Occipital lobe (tissue), 2 donors: ENCODE results near the gene DTYMK. TPM values are rescaled to one million over a fixed set of nuclear protein-coding genes. Genes with fewer than 3 reads are reported as not detected.
"Not testable (repeated sequence)": the region's sequence is repeated elsewhere in the genome, so short reads cannot be mapped to it uniquely, and the experiment has no call there.

Experiments
- DNase-seq: peaks from one replicate; lab custom pipeline; 2025; lab: John Stamatoyannopoulos, UW
- total RNA-seq: library from RNA; depleted of rRNA; stranded (reverse); fragments of >200 nt; gene quantifications from one replicate; pipeline ENCODE4 v1.2.3, GENCODE V29; 2014

The DTYMK gene, protein sequence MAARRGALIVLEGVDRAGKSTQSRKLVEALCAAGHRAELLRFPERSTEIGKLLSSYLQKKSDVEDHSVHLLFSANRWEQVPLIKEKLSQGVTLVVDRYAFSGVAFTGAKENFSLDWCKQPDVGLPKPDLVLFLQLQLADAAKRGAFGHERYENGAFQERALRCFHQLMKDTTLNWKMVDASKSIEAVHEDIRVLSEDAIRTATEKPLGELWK
- total RNA-seq: 10.0 TPM

DNA sequence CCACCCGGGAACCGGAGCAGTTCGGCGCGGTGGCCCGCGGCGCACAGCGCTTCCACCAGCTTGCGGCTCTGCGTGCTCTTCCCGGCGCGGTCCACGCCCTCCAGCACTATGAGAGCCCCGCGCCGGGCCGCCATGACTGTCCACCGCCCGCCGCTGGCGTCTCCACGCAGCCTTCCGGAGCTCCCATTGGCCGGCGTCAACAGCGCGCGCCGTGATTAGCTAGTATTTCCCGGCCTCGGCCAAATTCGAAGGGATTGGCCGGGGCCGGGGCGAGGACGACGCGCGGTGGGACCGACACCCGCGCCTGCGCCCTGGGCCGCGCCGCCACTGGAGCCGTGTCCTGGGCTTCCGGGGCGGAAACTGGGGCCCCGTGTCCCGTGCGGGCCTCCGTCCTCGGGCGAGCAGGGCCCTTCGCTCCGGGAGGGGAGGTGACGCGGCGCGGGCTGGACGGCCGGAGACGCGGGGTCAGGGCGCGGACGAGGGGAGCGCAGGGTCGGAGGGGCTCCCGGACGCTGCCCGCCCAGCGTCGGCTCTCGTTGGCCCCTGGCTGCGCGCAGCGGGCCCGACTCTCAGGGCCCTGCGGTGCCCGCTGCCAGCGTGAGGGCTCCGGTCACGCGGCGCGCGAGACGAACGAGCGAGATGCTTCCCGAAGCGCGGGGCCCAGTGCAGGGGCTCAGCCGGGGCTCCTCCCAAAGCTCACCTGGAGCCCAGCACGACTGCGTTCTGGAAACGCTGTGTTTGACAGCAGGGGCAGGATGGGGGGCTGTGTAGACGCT lies at the start of gene DTYMK:
DTYMK (minus strand) TSS at position 166 of the 776 bp plus-strand sequence; CDS start at position 134, 32 bp downstream.
- peak; percentile 92 for DNase-seq

DNA sequence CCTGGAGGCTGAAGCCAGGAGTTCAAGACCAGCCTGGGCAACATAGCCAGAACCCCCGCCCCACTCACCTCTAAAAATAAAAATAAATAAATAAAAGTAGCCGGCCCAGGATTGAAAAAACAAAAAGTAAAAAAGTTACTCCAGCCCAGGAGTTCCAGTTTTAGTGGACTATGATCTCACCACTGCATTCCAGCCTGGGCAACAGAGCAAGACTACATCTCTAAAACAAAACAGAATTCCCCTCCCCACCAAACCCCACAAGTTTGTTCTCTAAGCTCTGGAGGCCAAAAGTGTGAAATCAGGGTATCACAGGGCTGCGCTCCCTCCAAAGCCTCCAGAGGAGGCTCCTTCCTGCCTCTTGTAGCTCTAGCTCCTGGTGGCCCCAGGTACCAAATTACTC lies 49.5 kb upstream of the DTYMK start:
- DNase-seq: no peak

DNA sequence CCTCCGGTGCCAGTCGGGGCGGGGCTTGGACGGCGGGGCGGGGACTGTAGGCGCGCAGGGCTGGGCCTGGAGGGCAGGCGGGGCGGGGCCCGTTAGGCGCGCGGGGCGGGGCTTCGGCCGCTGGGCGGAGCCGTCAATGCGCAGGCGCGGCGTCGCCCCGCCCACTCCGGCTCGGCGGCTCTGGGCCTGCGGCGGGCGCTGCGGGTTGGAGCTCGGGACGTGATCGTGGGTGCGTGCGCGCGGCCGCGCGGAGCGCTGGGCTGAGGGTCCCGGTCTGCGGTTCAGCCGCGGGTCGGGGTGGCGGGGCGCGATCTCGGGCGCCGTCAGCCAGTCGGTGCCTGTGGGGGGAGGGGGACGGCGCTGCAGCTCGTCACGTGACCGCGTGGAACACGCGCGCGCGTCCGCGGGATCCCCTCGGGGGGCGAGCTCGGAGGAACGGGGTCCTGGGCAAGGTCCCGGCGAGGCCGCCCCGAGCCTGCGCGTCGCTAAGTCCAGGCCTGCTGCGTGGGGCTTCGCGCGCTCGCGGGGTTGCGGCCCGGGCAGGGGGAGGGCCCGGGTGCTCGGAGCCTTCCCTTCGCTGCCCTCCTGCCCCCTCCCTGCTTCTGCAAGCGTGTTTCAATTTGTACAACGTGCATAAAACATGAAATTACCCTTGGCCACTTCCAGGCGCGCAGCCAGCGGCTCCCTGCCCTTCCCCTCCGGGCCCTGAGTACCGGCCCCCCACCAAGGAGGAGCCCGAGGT lies 48.0 kb upstream of the DTYMK start, which contains the start of gene D2HGDH:
D2HGDH (plus strand) TSS at position 164 of the 742 bp plus-strand sequence. CDS start 595 bp downstream, outside the sequence.
- DNase-seq: peak; percentile 82

DNA sequence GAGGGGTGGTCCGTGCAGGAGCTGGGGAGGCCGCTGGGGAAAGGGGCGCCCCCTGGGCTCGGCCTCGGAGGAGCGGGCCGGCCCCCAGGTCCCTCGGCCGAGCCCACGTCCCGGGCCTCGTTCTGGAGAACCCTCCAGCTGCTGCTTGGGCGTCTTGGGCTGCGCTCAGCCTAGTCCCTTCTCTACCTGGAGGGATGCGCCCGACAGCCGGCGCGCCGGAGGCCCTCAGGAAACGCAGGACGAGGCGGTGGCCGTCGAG lies 47.5 kb upstream of the DTYMK start:
- DNase-seq: no peak

DNA sequence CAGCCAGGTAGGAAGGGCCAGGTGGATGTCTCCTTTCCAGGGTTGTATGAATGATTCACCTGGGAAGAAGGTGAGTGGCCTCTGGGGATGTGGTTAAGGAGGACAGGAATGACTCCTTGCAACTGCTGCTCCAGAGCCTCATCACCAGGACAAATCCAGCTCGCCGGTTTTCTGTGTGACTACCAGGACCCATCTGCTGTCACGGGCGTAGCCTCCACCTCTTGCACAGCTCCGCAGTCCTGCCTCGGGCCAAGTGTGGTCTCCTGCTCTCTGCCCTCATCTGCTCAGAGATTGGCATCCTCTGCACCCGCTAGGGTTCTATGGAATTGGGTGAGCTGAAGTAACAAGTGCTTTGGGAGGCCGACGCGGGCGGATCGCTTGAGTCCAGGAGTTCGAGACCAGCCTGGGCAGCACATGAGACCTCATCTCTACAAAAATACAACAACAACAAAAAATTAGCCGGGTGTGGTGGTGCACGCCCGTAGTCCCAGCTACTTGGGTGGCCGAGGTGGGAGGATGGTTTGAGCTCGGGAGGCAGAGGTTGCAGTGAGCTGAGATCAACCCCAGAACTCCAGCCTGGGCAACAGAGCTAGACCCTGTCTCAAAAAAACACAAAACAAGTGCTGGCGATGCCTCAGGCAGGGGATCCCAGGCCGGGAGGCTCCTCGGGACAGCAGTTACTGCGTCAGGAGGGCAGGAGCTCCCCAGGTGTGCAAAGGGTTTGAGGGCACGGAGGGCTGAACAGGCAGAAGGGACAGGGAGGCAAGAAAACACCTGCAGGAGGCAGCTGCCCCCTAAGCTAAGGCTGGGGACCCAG lies 47.0 kb upstream of the DTYMK start:
- DNase-seq: no peak

DNA sequence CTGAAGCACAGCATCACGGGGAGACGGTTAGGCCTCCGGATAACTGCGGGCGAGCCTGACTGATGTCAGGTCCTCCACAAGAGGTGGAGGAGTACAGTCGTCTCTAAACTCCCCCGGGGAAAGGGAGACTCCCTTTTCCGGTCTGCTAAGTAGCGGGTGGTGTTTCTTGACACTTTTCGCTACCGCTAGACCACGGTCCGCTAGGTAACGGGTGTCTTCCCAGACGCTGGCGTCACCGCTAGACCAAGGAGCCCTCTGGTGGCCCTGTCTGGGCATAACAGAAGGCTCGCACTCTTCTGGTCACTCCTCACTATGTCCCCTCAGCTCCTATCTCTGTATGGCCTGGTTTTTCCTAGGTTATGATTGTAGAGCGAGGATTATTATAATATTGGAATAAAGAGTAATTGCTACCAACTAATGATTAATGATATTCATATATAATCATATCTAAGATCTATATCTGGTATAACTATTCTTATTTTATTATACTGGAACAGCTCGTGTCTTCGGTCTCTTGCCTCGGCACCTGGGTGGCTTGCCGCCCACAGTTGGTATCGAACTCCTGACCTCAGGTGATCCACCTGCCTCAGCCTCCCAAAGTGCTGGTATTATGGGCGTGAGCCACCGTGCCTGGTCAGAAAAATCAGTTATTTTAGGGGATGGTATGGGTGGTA lies 46.0 kb upstream of the DTYMK start:
- DNase-seq: not testable (repeated sequence)

DNA sequence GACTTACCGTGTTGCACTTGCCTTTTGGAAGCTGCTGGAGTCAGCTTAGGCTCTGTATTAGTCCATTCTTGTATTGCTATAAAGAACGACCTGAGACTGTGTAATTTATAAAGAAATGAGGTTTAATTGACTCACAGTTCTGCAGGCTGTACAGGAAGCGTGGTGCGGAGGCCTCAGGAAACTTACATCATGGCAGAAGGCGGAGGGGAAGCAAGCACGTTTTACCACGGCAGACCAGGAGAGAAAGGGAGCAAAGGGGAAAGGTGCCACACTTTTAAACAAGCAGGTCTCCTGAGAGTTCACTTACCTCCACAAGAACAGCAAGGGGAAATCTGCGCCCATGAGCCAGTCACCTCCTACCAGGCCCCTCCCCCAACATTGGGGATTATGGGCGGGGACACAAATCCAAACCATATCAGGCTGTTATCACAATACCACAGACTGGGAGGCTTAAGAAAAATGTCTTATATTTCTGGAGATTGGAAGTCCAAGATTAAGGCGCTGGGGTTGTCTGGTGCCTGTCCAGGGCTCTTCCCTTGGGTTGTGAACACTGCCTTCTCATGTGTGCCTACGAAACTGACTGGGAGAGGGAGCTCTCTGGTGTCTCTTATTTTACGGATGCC lies 44.2 kb upstream of the DTYMK start:
- DNase-seq: no peak

DNA sequence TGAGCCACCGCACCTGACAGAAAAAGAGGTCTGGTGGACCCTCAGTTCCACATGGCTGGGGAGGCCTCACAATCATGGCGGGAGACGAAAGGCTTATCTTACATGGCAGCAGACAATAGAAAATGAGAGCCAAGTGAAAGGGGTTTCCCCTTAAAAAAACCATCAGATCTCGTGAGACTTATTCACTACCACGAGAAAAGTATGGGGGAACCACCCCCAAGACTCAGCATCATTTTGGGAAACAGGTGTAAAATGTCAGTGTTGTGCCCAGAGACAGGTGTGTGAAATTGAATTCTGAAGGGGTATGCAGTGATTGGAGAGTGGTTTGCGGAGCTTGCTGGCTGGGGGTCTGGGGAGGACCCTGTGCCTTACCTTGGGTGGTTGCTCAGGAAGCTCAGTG lies 43.3 kb upstream of the DTYMK start:
- no peak for DNase-seq

DNA sequence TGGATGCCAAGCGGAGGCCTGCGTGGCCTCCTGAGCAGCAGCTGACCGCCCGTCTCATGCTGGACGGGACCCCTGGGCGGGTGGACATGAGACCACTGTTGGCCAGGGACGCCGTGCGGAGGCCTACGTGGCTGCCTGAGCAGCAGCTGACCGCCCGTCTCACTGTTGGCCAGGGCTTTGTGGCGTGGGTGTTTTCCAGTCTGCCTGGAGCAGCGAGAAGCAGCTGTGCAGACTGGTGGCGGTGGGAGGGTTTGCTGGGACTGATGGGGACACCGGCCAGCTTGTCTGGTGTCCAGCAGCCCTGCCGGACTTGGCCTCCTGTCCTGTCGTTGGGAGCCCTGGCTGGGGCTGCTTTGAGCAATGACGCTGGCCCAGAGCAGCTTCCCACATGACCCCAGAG lies 42.0 kb upstream of the DTYMK start:
- peak; percentile 59 for DNase-seq

DNA sequence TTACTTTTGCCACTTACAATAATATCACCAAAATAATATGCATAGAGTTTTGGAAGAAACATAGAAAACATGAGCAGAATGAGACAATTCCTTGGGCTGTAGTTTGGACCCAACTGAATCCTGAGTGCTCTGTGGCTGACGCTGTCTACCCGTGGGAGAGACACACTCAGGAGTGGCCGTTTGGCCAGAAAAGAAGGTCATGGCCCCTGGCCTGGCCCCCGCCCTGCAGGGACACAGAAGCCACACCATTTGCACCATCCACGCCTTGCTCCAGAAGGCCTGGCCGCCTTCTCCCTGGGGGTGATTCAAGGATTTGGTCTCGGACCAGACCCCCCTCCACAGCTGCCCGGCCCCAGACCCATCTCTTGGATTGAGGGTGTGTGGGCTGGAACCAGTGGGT lies 41.4 kb upstream of the DTYMK start:
- DNase-seq: no peak

DNA sequence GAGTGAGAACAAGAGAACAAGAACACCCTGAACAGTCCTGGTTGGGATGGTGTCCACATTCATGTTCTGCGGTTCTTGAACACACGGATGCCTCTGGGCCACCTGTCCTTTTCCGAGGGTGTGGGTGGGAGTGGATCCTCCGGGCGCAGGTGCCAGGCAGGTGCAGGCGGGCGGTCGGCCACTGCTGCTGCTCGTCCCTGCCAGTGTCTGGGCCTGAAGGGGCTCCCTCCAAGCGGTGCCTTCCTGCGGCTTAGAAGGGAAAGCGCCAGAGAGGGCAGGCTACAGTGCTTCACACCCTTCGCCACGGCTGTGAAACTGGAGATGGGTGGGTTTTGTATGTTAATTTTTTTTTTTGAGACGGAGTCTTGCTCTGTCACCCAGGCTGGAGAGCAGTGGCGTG lies 39.8 kb upstream of the DTYMK start:
- DNase-seq: no peak

DNA sequence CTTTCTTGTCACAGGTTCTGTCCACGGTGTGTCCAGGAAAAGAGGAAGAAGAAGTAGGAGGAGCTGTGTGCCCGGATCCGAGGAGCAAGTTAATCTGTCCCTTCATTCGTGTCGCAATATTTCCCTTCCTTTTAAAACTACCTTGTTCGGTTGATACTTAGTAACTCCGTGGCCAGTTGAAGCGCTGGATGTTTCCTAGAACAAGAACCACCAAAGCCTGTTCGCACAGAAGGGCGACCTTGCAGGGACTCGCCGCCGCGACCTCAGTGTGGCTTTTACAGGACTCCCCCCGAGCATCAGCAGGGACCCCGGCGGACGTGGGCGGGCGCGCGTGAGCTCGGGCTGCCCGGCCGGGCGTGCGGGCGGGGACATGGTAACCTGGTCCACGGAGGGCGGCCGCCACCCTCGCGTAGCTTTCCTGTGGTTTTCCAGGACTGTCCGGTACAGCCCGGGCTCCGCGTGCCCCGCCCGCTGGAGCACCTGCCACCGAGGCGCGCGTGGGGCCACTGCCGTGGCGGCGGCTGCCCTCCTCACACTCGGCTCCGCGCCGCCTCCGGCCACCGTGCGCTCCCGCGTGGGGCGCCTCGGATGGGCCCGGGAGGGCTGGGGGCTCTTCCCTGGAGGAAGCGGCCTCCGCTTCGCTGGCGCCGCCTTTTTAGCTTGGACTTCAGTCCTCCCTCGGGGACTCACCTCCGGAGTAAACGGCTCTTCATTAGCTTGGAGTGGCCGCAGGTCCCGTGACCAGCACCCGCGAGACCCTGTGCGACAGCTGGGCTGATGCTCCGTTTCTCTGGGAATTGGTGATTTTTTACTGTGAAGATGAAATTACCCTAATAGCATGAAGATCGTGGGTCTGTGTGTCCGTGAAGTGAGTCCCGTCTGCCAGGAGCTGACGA lies 38.6 kb upstream of the DTYMK start:
- DNase-seq: no peak

DNA sequence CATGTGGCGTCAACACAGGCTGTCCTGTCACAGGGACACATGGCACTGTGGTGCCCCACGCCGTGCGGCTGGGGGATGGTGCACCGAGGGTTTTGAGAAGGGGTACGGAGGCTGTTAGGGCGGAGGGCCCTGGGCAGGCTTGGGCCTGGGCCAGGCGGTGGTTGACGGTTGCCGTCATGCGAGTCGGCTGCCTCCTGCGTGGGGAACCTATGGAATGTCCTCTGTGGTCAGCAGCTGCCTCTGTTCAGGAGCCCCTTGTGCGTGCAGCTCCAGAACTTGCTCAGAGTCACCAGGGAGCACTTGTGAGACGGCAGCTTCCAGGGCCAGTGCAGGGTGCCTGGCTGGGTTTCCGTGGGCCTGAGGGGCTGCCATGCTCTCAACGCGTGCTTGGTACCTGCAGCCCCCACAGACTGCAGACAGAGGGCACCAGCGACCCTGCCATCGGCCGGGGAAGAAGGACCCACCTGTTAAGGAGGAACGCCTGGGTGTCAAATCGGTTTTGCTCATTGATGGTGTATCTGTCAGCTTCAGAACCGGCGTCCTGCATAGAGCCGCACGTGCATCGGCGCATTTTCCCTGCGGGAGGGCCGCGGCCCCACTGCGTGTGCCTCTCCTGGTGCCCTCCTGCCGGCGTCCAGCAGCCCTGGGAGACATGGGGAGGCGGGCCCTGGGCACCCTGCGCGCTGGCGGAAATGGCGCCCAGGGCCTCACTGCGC lies 37.8 kb upstream of the DTYMK start:
- DNase-seq: no peak

DNA sequence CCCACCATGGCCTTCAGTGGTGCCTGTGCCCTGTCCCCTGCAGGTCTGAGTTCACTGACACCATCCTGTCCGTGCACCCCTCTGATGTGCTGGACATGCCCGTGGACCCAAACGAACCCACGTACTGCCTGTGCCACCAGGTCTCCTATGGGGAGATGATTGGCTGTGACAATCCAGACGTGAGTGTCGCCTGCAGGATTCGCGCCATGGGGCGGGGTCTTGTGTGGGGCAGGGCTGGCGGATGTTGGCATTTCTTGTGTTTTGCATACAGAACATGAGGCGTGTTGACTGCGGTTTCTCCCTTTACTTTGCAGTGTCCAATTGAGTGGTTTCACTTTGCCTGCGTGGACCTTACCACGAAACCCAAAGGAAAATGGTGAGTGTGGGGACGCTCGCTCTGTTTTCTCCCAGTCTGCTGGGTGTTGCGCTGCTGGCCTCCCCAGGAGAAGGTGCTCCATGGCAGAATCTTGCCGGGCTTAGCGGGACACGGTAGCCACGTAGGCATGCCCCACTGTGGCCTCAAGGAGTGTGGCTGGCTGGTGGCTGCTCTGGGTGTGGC lies 36.4 kb upstream of the DTYMK start:
- DNase-seq: no peak

DNA sequence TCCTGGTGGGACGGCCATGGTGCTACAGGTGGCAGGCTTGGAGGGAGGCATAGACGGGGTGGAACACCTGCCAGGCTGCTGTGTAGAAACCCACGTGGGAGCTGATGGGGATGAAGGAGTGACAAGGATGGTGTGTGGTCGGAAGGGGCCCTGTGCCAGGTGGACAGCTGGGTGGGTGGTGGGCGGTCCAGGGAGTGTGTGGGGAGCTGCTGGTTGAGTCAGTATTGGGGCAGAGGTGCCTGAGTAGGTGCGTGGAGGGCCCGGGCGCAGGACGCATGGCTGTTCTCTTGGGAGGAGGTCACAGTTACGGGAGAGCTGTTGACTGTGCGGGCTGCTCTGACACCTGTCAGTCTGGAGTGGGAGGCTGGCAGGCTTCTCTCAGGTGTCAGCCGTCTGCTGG lies 35.2 kb upstream of the DTYMK start:
- DNase-seq: no peak

DNA sequence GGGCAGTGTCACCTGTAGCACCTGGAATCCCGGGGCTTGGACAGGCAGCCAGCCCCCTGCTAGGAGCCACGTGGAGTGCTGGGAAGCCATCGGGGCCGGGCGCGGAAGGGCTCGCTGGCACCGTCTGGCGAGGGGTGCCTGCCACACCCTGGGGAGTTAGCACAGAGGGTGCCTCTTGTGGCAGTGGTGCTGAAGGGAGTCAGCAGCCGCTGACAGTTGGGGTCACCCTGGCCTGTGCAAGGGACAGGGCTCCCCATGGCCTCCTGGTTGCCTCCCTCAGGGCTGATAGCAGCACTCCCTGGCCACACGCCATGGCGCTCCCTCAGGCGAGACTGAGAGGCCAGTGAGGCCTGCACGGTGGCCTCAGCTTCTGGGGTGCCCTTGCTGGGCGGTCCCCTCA lies 33.9 kb upstream of the DTYMK start:
- DNase-seq: no peak

DNA sequence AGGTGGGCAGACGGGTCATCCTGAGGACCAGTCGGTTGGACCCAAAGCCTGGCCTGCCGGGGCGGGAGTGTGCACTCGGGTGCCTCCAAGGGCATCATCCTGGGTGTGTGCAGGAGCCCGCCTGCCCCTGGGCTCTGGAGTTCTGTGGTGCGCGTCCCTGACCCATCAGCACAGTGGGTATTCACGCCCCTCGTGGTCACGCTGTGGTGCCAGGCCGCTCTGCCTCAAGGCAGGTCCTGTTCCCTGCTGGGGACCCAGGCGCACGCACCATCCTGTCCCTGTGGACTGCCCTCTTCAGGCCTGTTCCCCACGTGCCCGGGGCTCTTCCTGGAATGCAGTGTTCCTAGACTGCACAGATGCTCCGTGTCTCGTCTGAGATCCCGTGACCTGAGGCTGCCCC lies 33.5 kb upstream of the DTYMK start:
- DNase-seq: no peak

DNA sequence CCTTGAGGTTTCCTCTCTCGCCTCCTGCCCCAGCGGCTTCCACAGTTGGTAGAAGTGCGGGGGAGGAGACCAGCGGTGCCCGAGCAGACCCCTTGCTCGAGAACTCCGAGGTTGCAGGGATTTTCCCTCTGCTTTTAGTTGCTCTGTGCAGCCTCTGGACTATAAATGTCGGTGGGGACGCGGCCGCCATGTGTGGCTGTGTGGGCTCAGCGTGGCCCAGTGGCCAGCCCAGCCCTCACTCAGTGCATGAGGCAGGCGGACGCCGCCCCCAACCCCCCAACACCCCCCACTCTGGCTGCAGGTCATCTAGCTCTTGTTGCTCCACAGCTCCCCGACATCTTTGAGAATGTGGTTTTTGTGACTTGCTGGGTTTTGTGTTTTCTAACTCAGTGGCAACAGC lies 32.5 kb upstream of the DTYMK start:
- no peak for DNase-seq

DNA sequence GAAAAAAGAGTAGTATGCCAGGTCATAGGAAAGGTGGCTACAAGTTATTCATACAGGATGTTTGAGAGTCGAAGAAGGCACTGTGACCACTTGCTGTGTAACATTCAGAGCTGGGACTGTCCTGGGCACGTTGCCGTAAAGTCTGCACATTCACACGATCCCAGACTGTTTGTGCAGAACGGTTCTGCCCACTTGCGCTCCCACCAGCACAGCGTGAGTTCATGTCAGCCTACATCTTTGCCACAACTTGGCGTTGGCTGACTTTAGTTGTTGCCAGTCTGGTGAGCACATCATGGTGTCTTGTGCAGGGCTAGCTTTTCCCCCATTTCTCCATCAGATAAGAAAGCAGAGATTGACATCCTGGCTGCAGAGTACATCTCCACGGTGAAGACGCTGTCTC lies 22.3 kb upstream of the DTYMK start:
- no peak for DNase-seq
